GM23338 (cell line): ENCODE results near the gene FOXL2NB. TPM values are rescaled to one million over a fixed set of nuclear protein-coding genes. Genes with fewer than 3 reads are reported as not detected.
A peak's percentile ranks its signal among the peaks of the same experiment; 100 is the strongest.

Experiments used
- ATAC-seq: fragments of 200-7000 bp; cut with Tn5 transposase; 3 replicates; pipeline ENCODE4 v1.9.1; 2020
- DNase-seq: peaks from one replicate; pipeline ENCODE4 v3.0.0-alpha.2; 2015; ENCODE audit warnings: low spot score
- H2AFZ ChIP-seq: fragments of 200-600 bp; sonication (generic); 2 replicates; pipeline ENCODE4 v1.8.0; 2016; ENCODE audit warnings: antibody characterized with exemption, mild to moderate bottlenecking, moderate library complexity
- H3F3A ChIP-seq: fragments of 200-600 bp; sonication (generic); replicated peaks from 2 replicates; pipeline ENCODE4 v1.8.0; 2017; ENCODE audit warnings: antibody characterized with exemption, mixed run types, low read depth
- H3K27ac ChIP-seq: fragments of 200-600 bp; sonication (generic); 2 replicates; pipeline ENCODE4 v1.6.1; 2016; ENCODE audit warnings: low read depth
- H3K27me3 ChIP-seq: fragments of 200-600 bp; sonication (generic); 2 replicates; pipeline ENCODE4 v1.8.0; 2016; ENCODE audit warnings: mild to moderate bottlenecking, mixed run types, moderate library complexity; ENCODE audit not compliant: insufficient read depth
- H3K36me3 ChIP-seq: fragments of 200-600 bp; sonication (generic); 2 replicates; pipeline ENCODE4 v1.8.0; 2016; ENCODE audit warnings: mild to moderate bottlenecking; ENCODE audit not compliant: insufficient read depth
- H3K4me1 ChIP-seq: fragments of 200-600 bp; sonication (generic); 2 replicates; pipeline ENCODE4 v1.8.0; 2016; ENCODE audit warnings: mild to moderate bottlenecking, moderate library complexity; ENCODE audit not compliant: insufficient read depth
- H3K4me2 ChIP-seq: fragments of 200-600 bp; sonication (generic); 2 replicates; pipeline ENCODE4 v1.7.1; 2017; ENCODE audit warnings: mixed run types
- H3K4me3 ChIP-seq: fragments of 200-600 bp; sonication (generic); 2 replicates; pipeline ENCODE4 v1.6.1; 2016; ENCODE audit warnings: mixed run types
- H3K79me2 ChIP-seq: fragments of 200-600 bp; sonication (generic); replicated peaks from 2 replicates; pipeline ENCODE4 v1.8.0; 2017; ENCODE audit warnings: mild to moderate bottlenecking; ENCODE audit not compliant: insufficient read depth
- H3K9me2 ChIP-seq: fragments of 200-600 bp; sonication (generic); 2 replicates; pipeline ENCODE4 v1.8.0; 2017; ENCODE audit not compliant: insufficient read depth
- H4K20me1 ChIP-seq: fragments of 200-600 bp; sonication (generic); replicated peaks from 2 replicates; pipeline ENCODE4 v1.8.0; 2017; ENCODE audit warnings: mild to moderate bottlenecking; ENCODE audit not compliant: insufficient read depth
- H3K27ac Mint-ChIP-seq: 2 replicates; pipeline ENCODE4 v1.8.0; 2020; ENCODE audit warnings: inconsistent platforms, mild to moderate bottlenecking, moderate library complexity, mixed read lengths
- H3K27me3 Mint-ChIP-seq: 3 replicates; pipeline ENCODE4 v1.8.0; 2022; ENCODE audit warnings: low read depth, mild to moderate bottlenecking, moderate library complexity, mixed read lengths, inconsistent platforms; ENCODE audit not compliant: insufficient read depth, poor library complexity
- H3K36me3 Mint-ChIP-seq: 3 replicates; pipeline ENCODE4 v1.8.0; 2021; ENCODE audit warnings: low read depth, mild to moderate bottlenecking, inconsistent platforms, moderate library complexity, mixed read lengths
- H3K4me1 Mint-ChIP-seq: 3 replicates; pipeline ENCODE4 v1.8.0; 2020; ENCODE audit warnings: mild to moderate bottlenecking, inconsistent platforms, mixed read lengths
- H3K4me3 Mint-ChIP-seq: 3 replicates; pipeline ENCODE4 v1.8.0; 2021; ENCODE audit warnings: moderate library complexity, mild to moderate bottlenecking, inconsistent platforms, mixed read lengths
- H3K9me3 Mint-ChIP-seq: 3 replicates; pipeline ENCODE4 v1.8.0; 2020; ENCODE audit warnings: moderate library complexity, mild to moderate bottlenecking, inconsistent platforms, mixed read lengths
- ETS1 ChIP-seq: IDR thresholded peaks from 2 replicates; pipeline ENCODE4 v1.6.1; 2016; ENCODE audit warnings: antibody characterized with exemption
- EZH2 ChIP-seq: fragments of 200-600 bp; sonication (generic); IDR thresholded peaks from one replicate; pipeline ENCODE4 v1.8.0; 2017; ENCODE audit warnings: antibody characterized with exemption, mild to moderate bottlenecking, low read depth; ENCODE audit not compliant: unreplicated experiment
- EZH2phosphoT487 ChIP-seq: fragments of 200-600 bp; sonication (generic); IDR thresholded peaks from one replicate; pipeline ENCODE4 v1.8.1; 2018; ENCODE audit warnings: antibody characterized with exemption; ENCODE audit not compliant: unreplicated experiment
- JUNB ChIP-seq: IDR thresholded peaks from one replicate; pipeline ENCODE4 v1.6.1; 2016; ENCODE audit warnings: antibody characterized with exemption; ENCODE audit not compliant: unreplicated experiment
- polyA plus RNA-seq: library from polyadenylated mRNA; unstranded; fragments of >200 nt; fragmentation: Nextera tagmentation; extraction: Ambion mirVana; gene quantifications from 2 replicates; pipeline ENCODE4 v1.2.1, GENCODE V29; 2016
- total RNA-seq: library from RNA; depleted of rRNA; stranded (reverse); fragments of >200 nt; shearing (Covaris generic); gene quantifications from 2 replicates; pipeline ENCODE4 v1.2.3, GENCODE V29; 2014
- TF ChIP-seq, protein P1 (sequence below): fragments of 250-450 bp; sonication (Bioruptor Pico); IDR thresholded peaks from 2 replicates; pipeline ENCODE4 v1.5.0; 2020; ENCODE audit warnings: mild to moderate bottlenecking, moderate library complexity
- TF ChIP-seq, protein P2 (sequence below): IDR thresholded peaks from one replicate; pipeline ENCODE4 v1.6.1; 2018; ENCODE audit warnings: antibody characterized with exemption; ENCODE audit not compliant: unreplicated experiment

The FOXL2NB gene
- total and polyA plus RNA-seq, 2 experiments from 2014 or later: 11.2 to 15.6 TPM

GRCh38 chr3:138938056-138938876 is 8.8 kb upstream of the FOXL2NB start:
- no peaks in the 10 kb centered on the region for H3K36me3 Mint-ChIP-seq
- TF ChIP-seq JUNB: no peak
- peak; percentile 58 for TF ChIP-seq EZH2phosphoT487
- TF ChIP-seq, protein P1, sequence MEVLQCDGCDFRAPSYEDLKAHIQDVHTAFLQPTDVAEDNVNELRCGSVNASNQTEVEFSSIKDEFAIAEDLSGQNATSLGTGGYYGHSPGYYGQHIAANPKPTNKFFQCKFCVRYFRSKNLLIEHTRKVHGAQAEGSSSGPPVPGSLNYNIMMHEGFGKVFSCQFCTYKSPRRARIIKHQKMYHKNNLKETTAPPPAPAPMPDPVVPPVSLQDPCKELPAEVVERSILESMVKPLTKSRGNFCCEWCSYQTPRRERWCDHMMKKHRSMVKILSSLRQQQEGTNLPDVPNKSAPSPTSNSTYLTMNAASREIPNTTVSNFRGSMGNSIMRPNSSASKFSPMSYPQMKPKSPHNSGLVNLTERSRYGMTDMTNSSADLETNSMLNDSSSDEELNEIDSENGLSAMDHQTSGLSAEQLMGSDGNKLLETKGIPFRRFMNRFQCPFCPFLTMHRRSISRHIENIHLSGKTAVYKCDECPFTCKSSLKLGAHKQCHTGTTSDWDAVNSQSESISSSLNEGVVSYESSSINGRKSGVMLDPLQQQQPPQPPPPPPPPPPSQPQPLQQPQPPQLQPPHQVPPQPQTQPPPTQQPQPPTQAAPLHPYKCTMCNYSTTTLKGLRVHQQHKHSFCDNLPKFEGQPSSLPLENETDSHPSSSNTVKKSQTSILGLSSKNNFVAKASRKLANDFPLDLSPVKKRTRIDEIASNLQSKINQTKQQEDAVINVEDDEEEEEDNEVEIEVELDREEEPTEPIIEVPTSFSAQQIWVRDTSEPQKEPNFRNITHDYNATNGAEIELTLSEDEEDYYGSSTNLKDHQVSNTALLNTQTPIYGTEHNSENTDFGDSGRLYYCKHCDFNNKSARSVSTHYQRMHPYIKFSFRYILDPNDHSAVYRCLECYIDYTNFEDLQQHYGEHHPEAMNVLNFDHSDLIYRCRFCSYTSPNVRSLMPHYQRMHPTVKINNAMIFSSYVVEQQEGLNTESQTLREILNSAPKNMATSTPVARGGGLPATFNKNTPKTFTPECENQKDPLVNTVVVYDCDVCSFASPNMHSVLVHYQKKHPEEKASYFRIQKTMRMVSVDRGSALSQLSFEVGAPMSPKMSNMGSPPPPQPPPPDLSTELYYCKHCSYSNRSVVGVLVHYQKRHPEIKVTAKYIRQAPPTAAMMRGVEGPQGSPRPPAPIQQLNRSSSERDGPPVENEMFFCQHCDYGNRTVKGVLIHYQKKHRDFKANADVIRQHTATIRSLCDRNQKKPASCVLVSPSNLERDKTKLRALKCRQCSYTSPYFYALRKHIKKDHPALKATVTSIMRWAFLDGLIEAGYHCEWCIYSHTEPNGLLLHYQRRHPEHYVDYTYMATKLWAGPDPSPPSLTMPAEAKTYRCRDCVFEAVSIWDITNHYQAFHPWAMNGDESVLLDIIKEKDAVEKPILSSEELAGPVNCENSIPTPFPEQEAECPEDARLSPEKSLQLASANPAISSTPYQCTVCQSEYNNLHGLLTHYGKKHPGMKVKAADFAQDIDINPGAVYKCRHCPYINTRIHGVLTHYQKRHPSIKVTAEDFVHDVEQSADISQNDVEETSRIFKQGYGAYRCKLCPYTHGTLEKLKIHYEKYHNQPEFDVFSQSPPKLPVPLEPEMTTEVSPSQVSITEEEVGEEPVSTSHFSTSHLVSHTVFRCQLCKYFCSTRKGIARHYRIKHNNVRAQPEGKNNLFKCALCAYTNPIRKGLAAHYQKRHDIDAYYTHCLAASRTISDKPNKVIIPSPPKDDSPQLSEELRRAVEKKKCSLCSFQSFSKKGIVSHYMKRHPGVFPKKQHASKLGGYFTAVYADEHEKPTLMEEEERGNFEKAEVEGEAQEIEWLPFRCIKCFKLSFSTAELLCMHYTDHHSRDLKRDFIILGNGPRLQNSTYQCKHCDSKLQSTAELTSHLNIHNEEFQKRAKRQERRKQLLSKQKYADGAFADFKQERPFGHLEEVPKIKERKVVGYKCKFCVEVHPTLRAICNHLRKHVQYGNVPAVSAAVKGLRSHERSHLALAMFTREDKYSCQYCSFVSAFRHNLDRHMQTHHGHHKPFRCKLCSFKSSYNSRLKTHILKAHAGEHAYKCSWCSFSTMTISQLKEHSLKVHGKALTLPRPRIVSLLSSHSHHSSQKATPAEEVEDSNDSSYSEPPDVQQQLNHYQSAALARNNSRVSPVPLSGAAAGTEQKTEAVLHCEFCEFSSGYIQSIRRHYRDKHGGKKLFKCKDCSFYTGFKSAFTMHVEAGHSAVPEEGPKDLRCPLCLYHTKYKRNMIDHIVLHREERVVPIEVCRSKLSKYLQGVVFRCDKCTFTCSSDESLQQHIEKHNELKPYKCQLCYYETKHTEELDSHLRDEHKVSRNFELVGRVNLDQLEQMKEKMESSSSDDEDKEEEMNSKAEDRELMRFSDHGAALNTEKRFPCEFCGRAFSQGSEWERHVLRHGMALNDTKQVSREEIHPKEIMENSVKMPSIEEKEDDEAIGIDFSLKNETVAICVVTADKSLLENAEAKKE (CRISPR knock-in tag): no peak
- TF ChIP-seq, protein P2, sequence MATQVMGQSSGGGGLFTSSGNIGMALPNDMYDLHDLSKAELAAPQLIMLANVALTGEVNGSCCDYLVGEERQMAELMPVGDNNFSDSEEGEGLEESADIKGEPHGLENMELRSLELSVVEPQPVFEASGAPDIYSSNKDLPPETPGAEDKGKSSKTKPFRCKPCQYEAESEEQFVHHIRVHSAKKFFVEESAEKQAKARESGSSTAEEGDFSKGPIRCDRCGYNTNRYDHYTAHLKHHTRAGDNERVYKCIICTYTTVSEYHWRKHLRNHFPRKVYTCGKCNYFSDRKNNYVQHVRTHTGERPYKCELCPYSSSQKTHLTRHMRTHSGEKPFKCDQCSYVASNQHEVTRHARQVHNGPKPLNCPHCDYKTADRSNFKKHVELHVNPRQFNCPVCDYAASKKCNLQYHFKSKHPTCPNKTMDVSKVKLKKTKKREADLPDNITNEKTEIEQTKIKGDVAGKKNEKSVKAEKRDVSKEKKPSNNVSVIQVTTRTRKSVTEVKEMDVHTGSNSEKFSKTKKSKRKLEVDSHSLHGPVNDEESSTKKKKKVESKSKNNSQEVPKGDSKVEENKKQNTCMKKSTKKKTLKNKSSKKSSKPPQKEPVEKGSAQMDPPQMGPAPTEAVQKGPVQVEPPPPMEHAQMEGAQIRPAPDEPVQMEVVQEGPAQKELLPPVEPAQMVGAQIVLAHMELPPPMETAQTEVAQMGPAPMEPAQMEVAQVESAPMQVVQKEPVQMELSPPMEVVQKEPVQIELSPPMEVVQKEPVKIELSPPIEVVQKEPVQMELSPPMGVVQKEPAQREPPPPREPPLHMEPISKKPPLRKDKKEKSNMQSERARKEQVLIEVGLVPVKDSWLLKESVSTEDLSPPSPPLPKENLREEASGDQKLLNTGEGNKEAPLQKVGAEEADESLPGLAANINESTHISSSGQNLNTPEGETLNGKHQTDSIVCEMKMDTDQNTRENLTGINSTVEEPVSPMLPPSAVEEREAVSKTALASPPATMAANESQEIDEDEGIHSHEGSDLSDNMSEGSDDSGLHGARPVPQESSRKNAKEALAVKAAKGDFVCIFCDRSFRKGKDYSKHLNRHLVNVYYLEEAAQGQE: no peak
- TF ChIP-seq EZH2: peak; percentile 92
- TF ChIP-seq ETS1: no peak
- peaks cover 94% of the 10 kb centered on the region for H3K27me3 ChIP-seq
- DNase-seq: peak; percentile 73
- peaks cover 60% of the 10 kb centered on the region for H3K4me1 ChIP-seq
- no peak overlapping the region for H3K27ac ChIP-seq
- peaks cover 33% of the 10 kb centered on the region for H3F3A ChIP-seq
- H3K4me3 ChIP-seq: peak overlapping the region; percentile 65
- peaks cover 58% of the 10 kb centered on the region for H3K4me1 Mint-ChIP-seq
- H3K4me2 ChIP-seq: peak overlapping the region; percentile 92
- peaks cover 3% of the 10 kb centered on the region; the same call in 1 of the 3 replicates for H3K9me3 Mint-ChIP-seq
- H3K4me3 Mint-ChIP-seq: peak overlapping the region; percentile 69
- H3K9me2 ChIP-seq: no peaks in the 10 kb centered on the region
- H3K27me3 Mint-ChIP-seq: peaks cover 90% of the 10 kb centered on the region
- no peaks in the 10 kb centered on the region for H3K79me2 ChIP-seq
- peaks cover 21% of the 10 kb centered on the region for H4K20me1 ChIP-seq
- no peak overlapping the region for H3K27ac Mint-ChIP-seq
- ATAC-seq: peak; percentile 8
- H3K36me3 ChIP-seq: no peaks in the 10 kb centered on the region
- H2AFZ ChIP-seq: peak overlapping the region; percentile 92
